A673 (cell line): ENCODE results near the gene SIVA1.

Experiments
- CTCF ChIP-seq: fragments of 300-800, 200-600 bp; sonication (generic); conservative IDR thresholded peaks from 2 replicates; pipeline ENCODE4 v1.5.1; 2017; ENCODE audit warnings: low read depth, mild to moderate bottlenecking, antibody characterized with exemption, low read length, moderate library complexity, mixed read lengths
- EZH2 ChIP-seq: fragments of 200-600 bp; sonication (generic); IDR thresholded peaks from 2 replicates; pipeline ENCODE4 v1.6.1; 2017; ENCODE audit warnings: borderline replicate concordance, low read depth, mild to moderate bottlenecking, mixed read lengths, antibody characterized with exemption, low read length; ENCODE audit not compliant: poor library complexity, severe bottlenecking

GRCh38 chr14:104744484-104744883 lies 8.5 kb upstream of the SIVA1 start:
- TF ChIP-seq CTCF, result no peak
- TF ChIP-seq EZH2, result no peak
